MM.1S (cell line): ENCODE results near the gene WHRN.

Experiments used
- DNase-seq: peaks from one replicate; pipeline ENCODE4 v3.0.0-alpha.2; 2015
- H2AFZ ChIP-seq: fragments of 300-600 bp; sonication (generic); 2 replicates; pipeline ENCODE4 v1.6.0; 2016; ENCODE audit warnings: antibody characterized with exemption, low read length
- H3F3A ChIP-seq: fragments of 300-600 bp; sonication (generic); 2 replicates; pipeline ENCODE4 v1.6.1; 2016; ENCODE audit warnings: mild to moderate bottlenecking, antibody characterized with exemption, low read length, moderate library complexity, mixed read lengths; ENCODE audit not compliant: insufficient read depth
- H3K27ac ChIP-seq: fragments of 300-600 bp; sonication (generic); 2 replicates; pipeline ENCODE4 v1.5.1; 2016; ENCODE audit warnings: mild to moderate bottlenecking, low read length
- H3K27me3 ChIP-seq: fragments of 300-600 bp; sonication (generic); replicated peaks from 2 replicates; pipeline ENCODE4 v1.6.0; 2016; ENCODE audit warnings: low read length; ENCODE audit not compliant: insufficient read depth
- H3K36me3 ChIP-seq: fragments of 300-600 bp; sonication (generic); replicated peaks from 2 replicates; pipeline ENCODE4 v1.6.1; 2016; ENCODE audit warnings: mild to moderate bottlenecking, low read length, mixed read lengths; ENCODE audit not compliant: insufficient read depth
- H3K4me1 ChIP-seq: fragments of 300-600 bp; sonication (generic); 2 replicates; pipeline ENCODE4 v1.6.1; 2016; ENCODE audit warnings: low read length, mixed read lengths
- H3K4me2 ChIP-seq: fragments of 300-600 bp; sonication (generic); 2 replicates; pipeline ENCODE4 v1.6.0; 2016; ENCODE audit warnings: low read depth, low read length
- H3K4me3 ChIP-seq: fragments of 300-600 bp; sonication (generic); 2 replicates; pipeline ENCODE4 v1.5.1; 2016; ENCODE audit warnings: low read length, mixed read lengths
- H3K79me2 ChIP-seq: fragments of 300-600 bp; sonication (generic); 2 replicates; pipeline ENCODE4 v1.6.1; 2016; ENCODE audit warnings: mixed run types, low read length, mixed read lengths
- H3K9ac ChIP-seq: fragments of 300-600 bp; sonication (generic); 2 replicates; pipeline ENCODE4 v1.6.1; 2016; ENCODE audit warnings: low read length, mixed read lengths
- H3K9me2 ChIP-seq: fragments of 300-600 bp; sonication (generic); replicated peaks from 2 replicates; pipeline ENCODE4 v1.6.1; 2016; ENCODE audit warnings: mild to moderate bottlenecking, low read length, mixed read lengths; ENCODE audit not compliant: insufficient read depth
- H3K9me3 ChIP-seq: fragments of 300-600 bp; sonication (generic); replicated peaks from 2 replicates; pipeline ENCODE4 v1.6.1; 2016; ENCODE audit warnings: mild to moderate bottlenecking, low read length, mixed read lengths; ENCODE audit not compliant: insufficient read depth
- H4K20me1 ChIP-seq: fragments of 300-600 bp; sonication (generic); 2 replicates; pipeline ENCODE4 v1.6.1; 2016; ENCODE audit warnings: mild to moderate bottlenecking, low read length, moderate library complexity, mixed read lengths; ENCODE audit not compliant: insufficient read depth
- CTCF ChIP-seq: fragments of 300-600 bp; sonication (generic); IDR thresholded peaks from 2 replicates; pipeline ENCODE4 v1.5.1; 2016; ENCODE audit warnings: antibody characterized with exemption, low read length, mixed read lengths
- EZH2 ChIP-seq: fragments of 300-600 bp; sonication (generic); optimal IDR thresholded peaks from 2 replicates; pipeline ENCODE3; 2017; ENCODE audit warnings: low read depth, mild to moderate bottlenecking, antibody characterized with exemption, low read length, mixed read lengths
- EZH2phosphoT487 ChIP-seq: fragments of 300-600 bp; sonication (generic); IDR thresholded peaks from 2 replicates; pipeline ENCODE4 v1.6.1; 2018; ENCODE audit warnings: antibody characterized with exemption, low read length

WHRN gene

GRCh38 chr9:114428466-114428865, 76.8 kb downstream of the WHRN start:
- no peak for DNase-seq
- no peak overlapping the region for H3K4me2 ChIP-seq
- H2AFZ ChIP-seq: no peak overlapping the region
- H3K9ac ChIP-seq: no peak overlapping the region
- no peak for TF ChIP-seq CTCF
- TF ChIP-seq EZH2: no peak
- TF ChIP-seq EZH2phosphoT487: no peak
- no peaks in the 10 kb centered on the region for H3K9me3 ChIP-seq
- no peaks in the 10 kb centered on the region for H3K27me3 ChIP-seq
- H3K79me2 ChIP-seq: peaks cover 30% of the 10 kb centered on the region
- no peaks in the 10 kb centered on the region for H3K36me3 ChIP-seq
- no peak overlapping the region for H3K4me3 ChIP-seq
- no peaks in the 10 kb centered on the region for H4K20me1 ChIP-seq
- no peak overlapping the region for H3K27ac ChIP-seq
- H3K9me2 ChIP-seq: no peaks in the 10 kb centered on the region
- H3K4me1 ChIP-seq: no peaks in the 10 kb centered on the region
- no peaks in the 10 kb centered on the region for H3F3A ChIP-seq

- H3K4me1 ChIP-seq: no peaks in the 10 kb centered on the region
- no peak for DNase-seq
- H3K27ac ChIP-seq: no peak overlapping the region
These were observed 77.6 kb downstream of the WHRN start for GRCh38 chr9:114427644-114428043.

GRCh38 chr9:114426046-114426948, 79.0 kb downstream of the WHRN start:
- Histone ChIP-seq H3K4me3 (no peak overlapping the region), H3K9me2 (no peaks in the 10 kb centered on the region), H3K27ac (no peak overlapping the region), H3K36me3 (no peaks in the 10 kb centered on the region), H3K9ac (no peak overlapping the region), H3K4me2 (no peak overlapping the region), H3K4me1 (no peaks in the 10 kb centered on the region), H3K79me2 (peaks cover 15% of the 10 kb centered on the region; the same call in 1 of the 2 replicates), H3K9me3 (no peaks in the 10 kb centered on the region), H4K20me1 (no peaks in the 10 kb centered on the region), H3K27me3 (no peaks in the 10 kb centered on the region), H2AFZ (no peak overlapping the region), H3F3A (no peaks in the 10 kb centered on the region)
- TF ChIP-seq CTCF (no peak), EZH2phosphoT487 (no peak), EZH2 (no peak)
- DNase-seq: no peak

More at GRCh38 chr9:114427644-114428043, 77.6 kb downstream of the WHRN start:
- Histone ChIP-seq H3K36me3 (no peaks in the 10 kb centered on the region), H4K20me1 (no peaks in the 10 kb centered on the region), H3F3A (no peaks in the 10 kb centered on the region), H3K9me2 (no peaks in the 10 kb centered on the region), H3K27me3 (no peaks in the 10 kb centered on the region), H3K79me2 (peaks cover 22% of the 10 kb centered on the region), H3K4me3 (no peak overlapping the region), H3K4me2 (no peak overlapping the region), H3K9me3 (no peaks in the 10 kb centered on the region), H3K9ac (no peak overlapping the region), H2AFZ (no peak overlapping the region)
- TF ChIP-seq CTCF (no peak), EZH2phosphoT487 (no peak), EZH2 (no peak)
